Measurements from ENCODE around the gene UHRF2. TPM values are rescaled to one million over a fixed set of nuclear protein-coding genes. Genes with fewer than 3 reads are reported as not detected.

UHRF2 gene, protein sequence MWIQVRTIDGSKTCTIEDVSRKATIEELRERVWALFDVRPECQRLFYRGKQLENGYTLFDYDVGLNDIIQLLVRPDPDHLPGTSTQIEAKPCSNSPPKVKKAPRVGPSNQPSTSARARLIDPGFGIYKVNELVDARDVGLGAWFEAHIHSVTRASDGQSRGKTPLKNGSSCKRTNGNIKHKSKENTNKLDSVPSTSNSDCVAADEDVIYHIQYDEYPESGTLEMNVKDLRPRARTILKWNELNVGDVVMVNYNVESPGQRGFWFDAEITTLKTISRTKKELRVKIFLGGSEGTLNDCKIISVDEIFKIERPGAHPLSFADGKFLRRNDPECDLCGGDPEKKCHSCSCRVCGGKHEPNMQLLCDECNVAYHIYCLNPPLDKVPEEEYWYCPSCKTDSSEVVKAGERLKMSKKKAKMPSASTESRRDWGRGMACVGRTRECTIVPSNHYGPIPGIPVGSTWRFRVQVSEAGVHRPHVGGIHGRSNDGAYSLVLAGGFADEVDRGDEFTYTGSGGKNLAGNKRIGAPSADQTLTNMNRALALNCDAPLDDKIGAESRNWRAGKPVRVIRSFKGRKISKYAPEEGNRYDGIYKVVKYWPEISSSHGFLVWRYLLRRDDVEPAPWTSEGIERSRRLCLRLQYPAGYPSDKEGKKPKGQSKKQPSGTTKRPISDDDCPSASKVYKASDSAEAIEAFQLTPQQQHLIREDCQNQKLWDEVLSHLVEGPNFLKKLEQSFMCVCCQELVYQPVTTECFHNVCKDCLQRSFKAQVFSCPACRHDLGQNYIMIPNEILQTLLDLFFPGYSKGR
- 45.4 and 60.1 TPM in 2 replicates for total RNA-seq (ENCODE audit: low replicate concordance)

DNA sequence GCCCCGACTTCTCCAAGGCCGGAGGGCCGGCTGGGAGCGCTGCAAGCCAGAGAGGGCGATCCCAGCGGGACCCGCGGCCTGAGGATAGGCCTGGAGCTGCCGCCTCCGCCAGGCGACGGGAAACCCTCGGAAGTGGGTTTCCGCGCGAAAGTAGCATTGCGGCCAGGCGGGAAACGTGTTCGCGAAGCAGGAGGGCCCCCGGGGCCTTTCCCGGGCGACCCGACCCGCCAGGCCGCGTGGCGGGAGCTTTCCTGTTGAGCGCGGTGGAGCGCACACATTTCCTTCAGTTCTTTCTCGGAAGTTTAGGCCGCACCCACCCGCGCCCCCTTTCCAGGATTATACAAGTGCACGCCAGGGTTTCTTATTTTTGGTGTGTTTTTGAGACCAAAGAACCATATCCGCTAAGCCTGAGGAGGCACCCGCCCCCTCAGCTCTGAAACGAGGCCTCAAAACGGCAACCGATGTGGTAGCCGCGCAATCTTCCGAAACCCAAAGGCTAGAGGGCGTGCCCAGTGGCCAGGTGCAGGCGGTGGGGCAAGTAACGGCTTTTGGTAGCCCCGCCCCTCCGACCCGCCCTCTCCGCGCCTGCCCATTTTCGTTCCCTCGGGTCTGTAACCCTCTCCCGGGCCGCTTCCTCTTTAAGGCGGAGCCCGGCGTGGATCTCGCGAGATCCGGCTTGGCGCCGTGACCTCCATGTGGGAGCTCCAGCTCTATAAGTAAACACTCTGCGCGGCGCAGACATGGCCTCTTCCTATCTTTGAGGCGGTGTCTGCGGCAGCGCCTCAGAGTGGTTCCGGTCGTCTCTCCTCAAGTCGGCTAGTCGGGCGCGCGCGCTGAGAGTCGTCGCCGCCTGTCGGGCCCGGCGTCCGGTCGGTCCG, at the start of gene UHRF2:
TSS of gene UHRF2 (plus strand) at position 713 of the 878 bp plus-strand sequence. CDS start 292 bp downstream, outside the sequence.

Other genes starting within 250 kb of the UHRF2 start
- 64.8 and 186 TPM in 2 replicates for gene IL33, start 197.4 kb upstream of the UHRF2 start, total RNA-seq (ENCODE audit: low replicate concordance)
- gene TPD52L3, start 84.8 kb upstream of the UHRF2 start, total RNA-seq (ENCODE audit: low replicate concordance) = not detected in 2 replicates
- gene GLDC, start 232.5 kb downstream of the UHRF2 start, total RNA-seq (ENCODE audit: low replicate concordance) = 0.83 and 4.2 TPM in 2 replicates